COLO829 (cell line): ENCODE measurements around the gene ANKRD53.
"Not testable (repeated sequence)": the region's sequence is repeated elsewhere in the genome, so short reads cannot be mapped to it uniquely, and the experiment has no call there.

ENCODE experiments used
- DNase-seq: peaks from one replicate; pipeline ENCODE4 v3.0.0; 2012; ENCODE audit warnings: low spot score

The ANKRD53 gene

DNA sequence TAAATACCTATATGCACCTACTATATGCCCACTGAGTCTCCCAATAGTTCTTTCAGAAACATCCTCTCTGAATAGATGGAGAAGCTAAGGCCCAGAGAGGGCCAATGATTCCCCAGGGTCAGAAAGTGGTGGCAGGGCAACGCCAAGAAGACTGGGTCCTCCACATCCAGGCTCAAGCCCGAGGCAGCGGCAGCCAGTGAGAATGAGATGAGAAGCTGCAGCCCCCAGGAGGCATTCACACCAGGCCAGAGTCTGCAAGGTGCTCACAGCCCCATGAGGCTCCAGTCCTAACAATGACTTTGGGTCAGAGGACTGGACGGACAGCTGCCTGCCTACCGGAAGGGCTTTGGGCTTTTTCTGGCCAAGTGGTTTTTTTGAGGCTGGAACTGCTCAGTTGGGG lies 12.7 kb downstream of the ANKRD53 start:
- no peak for DNase-seq

DNA sequence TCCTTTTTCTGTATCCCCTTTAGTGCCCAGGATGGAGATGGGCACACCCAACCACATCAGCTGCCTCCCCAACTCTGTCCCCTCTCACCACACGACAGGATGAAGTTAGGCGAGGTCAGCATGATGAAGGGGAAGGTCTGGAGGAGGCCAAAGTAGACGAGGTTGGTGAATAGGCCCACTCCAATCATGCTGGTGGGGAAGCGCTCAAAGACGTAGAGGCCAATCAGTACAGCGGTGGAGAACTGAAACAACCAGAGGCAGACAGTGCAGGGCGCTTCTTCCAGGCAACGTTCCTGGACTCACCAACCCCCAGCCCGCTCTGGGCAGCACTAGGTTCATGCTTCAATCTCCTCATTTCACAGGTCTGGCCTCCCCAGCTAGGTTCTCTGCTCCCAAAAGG lies 13.3 kb downstream of the ANKRD53 start:
- DNase-seq = no peak

DNA sequence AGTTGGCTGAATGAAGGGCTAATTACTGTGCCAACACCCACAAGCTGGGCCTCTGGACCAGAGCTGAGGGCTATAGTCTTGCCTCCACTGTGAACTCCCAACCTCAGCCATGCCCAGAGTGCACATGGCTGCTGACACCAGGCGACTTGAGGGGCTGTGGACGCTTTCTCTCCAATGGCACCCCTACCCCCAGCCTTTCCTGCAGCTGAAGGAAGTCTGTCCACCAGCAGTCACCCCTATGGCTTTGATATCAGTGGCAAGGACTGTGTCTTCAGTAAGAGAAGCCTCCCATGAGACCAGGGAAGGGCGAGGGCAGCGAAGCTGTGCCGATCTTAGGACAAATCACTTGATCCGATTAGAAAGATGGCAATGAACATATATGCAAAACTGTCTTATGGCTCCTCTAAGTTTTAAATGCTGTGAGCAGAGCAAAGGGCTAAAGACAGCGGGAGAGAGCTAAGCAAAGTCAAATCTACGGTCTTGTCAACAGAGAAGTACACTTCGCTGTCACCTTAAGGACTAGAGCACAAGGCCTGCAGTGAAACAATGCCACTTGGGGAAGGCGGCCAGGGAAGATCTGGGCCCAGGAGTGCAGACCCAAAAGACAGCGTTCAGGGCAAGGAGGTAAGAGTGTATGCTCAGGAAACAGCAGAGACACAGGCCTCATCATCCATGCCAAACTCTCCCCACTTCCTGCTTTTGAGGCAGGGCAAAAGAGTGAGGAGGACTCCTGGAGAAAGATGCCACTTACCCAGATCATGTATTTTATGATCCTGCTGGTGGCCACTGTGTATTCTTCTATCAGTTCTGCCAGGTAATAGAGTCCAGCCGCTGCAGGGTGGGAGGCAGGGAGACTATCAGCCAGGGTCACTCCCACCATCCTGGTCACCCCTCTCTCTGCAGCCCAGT lies 14.8 kb downstream of the ANKRD53 start:
- no peak for DNase-seq

DNA sequence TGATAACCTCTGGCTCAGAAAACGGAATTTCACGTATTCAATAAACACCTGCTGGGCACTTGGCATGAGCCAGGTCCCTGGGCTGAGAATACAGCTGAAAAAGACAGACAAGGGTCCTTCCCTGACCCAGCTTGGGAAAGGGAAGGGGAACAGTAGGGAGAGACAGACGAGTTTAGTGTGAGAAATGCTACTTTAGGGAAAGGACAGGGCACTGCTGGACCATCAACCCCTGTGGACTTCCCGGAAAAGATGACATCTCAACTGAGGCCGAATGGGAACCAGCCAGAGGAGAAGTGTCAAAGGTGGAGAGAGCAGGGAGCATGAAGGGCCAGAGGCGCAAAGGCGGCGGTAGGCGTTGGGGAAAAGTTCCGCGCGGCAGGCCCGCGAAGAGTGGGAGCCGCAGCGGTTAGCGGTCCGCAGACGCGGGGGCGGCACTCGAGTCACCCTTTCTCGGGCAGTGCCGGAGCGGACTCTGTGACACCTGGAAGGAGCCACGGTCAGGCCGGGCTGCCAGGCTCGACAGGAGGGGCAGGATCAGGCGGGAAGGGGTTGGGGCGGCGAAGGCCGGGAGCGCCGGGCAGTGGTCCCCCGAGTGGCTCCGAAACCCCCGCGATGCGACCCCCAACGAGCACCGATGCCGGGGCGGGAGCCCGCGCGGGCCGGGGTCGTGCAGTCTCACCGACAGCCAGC lies 15.7 kb downstream of the ANKRD53 start:
- no peak for DNase-seq

DNA sequence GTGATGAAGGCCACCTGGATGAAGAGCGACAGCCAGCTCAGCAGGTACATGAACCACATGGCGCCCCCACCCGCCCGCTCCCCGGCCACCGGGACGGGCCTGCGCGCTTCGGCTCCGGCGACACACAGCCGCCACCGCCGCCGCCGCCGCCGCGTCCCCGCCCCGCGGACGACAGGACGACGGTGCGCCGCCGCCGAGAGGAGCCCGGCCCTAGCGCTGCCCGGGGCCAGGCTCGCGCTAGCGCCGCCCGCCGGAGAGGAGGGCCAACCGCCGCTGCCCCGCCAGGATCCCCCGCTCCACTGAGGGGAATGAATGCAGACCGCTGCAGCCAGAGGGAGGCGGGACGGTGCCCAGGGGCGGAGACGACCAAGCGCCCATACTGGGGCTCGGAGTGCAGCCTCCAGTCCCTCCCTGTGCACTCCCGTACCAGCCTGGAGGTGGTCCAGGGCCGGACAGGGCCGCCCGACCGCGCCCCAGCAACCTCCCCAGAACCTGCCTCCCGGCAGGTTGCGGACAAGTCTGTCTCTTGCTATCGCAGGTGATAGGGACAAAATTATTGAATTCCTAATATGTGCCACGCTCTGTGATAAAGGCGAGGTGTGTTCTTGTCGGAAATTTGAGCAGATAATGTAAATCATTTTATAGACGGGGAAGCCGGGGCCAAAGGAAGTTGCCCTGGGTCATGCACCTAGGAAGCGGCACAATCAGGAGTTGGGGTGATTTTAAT lies 16.4 kb downstream of the ANKRD53 start, which contains the start of gene TEX261:
Gene TEX261, minus strand, starts transcription at position 175 of the 727 bp plus-strand sequence. Its CDS starts 116 bp downstream, at position 59.
- peak; percentile 73 for DNase-seq

DNA sequence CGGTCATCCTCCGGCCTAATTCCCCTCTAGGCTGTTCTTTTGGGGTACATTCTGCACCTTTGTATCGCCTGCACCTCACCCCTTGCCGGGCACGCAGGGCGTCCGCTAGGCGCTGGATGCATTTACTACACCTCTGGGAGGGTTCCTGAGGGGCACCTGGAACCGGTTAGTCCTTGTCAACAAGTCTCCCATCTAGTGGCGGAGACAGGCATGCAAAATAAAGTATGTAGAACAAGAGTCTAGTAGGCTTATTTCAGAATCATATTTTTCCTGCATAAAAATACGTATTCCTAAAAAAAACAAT lies 16.9 kb downstream of the ANKRD53 start:
- no peak for DNase-seq

DNA sequence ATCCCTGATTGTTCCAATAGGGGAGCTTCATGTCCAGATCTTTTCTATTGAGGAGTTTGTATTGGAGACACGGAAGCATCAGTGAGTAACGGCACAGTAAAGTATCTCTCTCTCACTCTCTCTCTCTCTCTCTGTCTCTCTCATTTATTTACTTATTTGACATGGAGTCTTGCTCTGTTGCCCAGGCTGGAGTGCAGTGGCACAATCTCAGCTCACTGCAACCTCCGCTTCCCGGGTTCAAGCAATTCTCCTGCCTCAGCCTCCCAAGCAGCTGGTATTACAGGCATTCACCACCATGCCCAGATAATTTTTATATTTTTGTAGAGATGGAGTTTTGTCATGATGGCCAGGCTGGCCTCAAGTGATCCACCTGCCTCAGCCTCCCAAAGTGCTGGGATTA lies 20.5 kb downstream of the ANKRD53 start:
- DNase-seq = not testable (repeated sequence)

DNA sequence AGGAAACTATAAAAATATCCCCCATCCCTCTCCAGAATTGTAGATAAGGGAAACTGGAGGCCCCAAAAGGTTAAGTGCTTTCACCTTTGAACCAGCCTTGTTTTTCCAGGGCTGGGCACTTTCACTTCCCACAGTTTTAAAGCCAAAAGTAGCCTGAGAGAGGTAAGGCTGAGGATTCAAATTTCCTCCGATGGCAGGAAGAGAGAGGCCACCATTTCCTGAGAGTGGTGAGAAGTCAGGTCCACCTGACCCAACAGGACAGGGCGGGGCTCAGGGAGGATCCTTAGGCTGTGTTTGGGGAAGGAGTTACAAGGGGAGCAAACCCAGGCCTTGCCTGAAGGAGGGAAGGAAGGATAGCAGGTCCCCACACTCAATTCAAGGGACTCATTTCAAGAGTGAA lies 20.9 kb downstream of the ANKRD53 start:
- no peak for DNase-seq

DNA sequence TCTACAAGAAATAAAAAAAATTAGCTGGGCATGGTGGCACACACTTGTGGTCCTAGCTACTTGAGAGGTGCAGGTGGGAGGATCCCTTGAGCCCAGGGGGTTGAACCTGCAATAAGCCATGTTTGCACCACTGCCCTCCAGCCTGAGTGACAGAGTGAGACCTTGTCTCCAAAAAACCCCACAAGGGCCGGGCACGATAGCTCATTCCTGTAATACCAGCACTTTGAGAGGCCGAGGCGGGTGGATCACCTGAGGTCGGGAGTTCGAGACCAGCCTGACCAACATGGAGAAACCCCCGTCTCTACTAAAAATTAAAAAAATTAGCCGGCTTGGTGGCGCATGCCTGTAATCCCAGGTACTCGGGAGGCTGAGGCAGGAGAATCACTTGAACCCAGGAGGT lies 21.5 kb downstream of the ANKRD53 start:
- DNase-seq = not testable (repeated sequence)

DNA sequence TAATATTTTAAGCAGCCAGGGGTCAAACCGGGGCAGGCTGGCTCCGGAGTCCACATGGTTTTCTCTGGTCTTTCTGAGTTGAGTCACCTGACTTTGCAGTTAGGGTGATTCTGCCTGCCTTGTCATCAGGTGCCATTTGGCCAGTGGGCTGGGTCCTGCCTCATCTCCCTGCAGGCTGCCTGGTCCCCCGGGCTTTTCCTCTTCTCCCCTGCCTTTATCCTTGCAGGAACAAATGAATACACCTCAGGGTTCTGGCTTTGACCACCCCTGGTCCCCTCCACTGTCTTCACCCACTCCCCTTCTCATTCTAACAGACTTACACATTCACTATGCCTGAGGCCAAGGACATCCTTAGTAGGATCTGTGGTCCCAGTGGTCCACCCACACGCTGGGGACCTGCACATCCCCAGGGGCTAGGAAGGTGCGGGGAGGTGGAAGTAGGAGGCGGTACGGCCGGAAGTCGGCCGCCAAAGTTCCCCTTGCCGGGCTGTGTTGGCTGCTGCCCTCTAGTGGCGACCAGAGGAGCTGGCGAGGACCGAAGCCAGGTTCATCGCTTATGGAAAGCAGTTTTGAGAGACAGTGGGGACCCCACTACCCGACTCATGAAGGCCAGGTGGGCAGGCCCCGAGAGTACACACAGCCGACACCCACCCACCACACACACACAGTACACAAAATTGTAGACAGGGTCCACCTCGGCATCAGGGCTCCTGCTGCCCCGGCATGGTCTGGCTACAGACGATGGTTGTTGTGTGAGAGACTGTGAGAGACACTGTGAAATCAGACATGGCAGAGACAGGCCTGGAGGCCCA lies 22.6 kb downstream of the ANKRD53 start:
- peak; percentile 57 for DNase-seq

DNA sequence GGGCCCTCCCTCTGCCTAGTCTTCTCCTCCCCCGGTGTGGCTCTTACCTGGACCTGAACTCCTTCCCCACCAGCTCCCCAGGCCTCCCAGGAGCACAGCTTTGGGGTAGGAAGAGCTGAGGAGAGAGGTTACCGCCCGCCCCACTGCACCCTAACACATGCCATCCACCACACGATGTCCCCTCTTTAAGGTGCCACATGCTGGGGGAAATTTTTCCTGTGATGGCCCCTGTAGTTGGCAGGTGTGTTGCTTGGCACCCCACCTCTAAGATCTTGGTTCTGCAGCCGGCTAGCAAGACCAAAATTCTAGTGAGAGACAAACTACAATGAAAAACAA lies 23.1 kb downstream of the ANKRD53 start:
- no peak for DNase-seq

DNA sequence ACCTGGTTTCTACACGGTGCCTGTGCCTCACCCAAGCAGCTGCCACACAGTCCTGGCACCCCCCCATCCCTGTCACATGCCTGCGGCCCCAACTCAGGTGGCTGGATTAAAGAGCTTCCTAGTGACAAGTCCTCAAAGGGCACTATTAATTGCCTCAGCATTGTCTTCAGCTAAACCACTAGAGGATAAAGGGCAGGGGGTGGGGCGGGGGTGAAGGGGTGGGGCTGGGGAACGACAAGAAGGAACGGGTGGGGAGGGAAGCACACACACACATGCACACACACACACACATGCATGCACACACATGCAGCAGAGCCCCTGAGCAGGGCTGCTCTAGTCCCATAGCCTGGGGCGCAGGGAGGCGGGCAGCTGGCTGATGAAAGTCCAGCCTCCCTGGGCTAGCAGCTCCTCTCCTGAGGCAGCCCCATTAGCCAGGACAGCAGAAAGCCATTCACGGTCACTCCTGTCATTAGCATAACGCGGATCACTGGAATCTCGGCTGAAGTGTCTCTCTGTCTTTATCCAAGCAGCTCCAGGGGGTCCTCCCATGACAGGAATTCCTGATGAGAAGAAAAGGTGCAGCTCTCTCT lies 23.6 kb downstream of the ANKRD53 start:
- DNase-seq = no peak

DNA sequence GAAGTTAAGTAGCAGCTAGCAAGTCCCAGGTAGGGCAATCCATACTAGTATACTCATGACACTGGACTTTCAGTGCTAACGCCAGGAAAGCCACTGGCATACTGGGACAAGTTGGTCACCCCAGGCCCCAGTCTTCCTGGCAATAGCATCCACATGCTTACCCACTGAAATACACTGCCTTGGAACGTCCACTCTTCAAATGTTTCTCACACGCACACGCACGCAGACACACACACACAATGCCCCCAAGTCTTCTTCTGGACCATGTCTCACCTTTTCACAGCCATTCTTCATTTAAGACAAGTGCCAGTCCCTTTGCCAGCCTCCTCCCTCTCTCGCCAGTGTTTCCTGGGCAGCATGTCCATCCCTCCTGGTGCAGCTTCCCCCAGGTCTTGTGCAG lies 25.0 kb downstream of the ANKRD53 start:
- DNase-seq = no peak

DNA sequence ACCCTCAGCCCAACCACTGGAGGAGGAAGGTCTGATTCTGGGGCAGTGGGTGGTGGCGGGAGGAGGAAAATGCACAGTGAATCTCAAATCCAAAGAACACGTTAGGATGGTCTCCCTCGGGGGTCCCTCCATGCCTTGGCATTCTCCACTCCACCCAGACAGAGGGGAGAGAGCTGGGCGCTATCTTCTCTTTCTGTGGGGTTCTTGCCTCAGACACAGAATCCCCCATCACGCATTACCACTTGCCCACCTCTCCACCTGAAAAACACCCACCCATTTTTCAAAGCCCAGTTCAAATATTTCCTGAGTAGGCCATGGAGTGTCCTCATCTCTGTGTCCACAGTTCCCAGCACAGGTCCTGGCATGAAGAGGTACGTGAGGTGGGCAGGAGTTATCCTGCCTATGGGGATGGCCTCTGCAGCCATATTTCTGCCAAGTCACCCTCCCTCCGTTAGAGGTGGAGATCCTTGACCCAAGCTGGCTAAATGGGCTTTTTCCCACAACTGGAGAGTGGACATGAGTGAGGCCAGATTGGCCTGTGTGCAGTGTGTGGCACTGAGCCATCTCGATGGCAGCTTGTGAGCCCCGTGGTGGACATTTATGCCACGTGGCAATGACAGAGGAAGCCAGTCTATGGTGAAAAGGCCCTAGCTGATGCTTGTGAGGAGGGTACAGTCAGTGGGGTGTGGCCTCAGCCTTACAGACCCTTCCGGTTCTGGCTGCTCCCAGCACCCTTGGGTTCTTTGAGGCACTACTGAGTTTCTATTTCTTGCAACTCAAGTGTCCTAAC lies 25.7 kb downstream of the ANKRD53 start:
- no peak for DNase-seq

DNA sequence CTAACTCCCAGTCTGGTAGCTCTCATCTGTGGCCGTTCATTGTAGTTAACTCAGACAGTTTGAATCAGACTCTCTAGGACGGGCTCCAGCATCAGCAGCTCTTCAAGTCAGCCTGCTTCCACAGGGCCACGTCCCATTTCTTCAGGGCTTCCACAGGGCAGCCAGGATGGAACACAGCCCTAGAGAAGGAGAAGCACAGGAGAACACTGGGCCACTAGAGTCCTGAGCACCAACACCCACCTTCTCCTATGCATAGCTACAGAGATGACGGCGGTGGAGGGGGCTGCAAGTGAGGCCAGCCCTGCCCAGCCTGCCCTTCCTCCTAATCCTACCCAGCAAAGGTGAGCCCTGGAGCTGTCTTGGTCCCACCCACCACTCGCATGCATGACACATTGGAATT lies 26.4 kb downstream of the ANKRD53 start:
- DNase-seq = no peak

DNA sequence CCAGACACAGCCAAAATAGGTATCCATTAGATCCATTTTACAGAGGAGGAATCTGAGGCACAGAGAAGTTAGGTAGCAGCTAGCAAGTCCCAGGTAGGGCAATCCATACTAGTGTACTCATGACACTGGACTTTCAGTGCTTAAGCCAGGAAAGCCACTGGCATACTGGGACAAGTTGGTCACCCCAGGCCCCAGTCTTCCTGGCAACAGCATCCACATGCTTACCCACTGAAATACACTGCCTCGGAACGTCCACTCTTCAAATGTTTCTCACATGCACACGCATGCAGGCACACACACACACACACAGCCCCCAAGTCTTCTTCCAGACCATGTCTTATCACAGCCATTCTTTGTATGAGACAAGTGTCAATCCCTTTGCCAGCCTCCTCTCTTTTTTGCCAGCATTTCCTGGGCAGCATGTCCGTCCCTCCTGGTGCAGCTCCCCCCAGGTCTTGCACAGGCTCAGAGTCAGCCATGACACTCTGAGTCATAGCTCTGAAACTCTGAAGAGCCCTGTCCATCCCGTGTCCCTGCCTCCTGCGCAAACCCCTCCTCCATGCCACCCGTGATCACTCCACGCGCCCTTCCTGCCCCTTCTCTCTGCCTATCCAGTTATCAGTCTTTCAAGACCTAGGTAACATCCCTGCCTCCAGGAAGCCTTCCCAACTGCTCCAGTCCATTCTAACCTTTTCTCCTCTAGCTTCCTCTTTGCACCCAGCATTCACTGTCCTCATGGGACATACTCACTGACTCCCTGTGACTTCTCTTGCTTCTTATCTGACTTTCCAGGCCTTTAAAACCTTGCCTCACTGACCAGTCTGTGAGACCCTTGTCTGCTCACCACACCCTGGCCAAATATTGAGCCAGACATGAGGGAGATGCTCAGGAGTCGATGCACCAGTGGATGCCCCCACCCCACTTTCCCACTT lies 27.1 kb downstream of the ANKRD53 start:
- no peak for DNase-seq

DNA sequence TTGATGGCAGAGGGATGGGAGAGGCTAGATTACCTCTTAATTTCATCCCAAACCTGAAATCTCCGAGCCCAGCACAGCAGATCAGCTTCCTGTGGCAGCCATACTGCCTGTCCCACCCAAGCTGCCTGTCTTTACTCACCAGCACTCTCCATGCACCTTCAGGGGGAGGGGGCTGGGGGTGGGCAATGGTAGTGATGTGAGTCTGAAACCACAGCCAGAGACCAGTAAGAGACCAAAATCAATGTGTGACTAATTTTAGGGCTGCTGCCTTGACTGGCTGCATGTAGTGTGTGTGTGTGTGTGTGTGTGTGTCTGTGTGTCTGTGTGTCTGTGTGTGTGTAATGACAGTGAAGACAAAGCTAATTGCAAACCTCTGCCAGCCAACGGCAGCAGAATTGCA lies 27.9 kb downstream of the ANKRD53 start:
- no peak for DNase-seq

DNA sequence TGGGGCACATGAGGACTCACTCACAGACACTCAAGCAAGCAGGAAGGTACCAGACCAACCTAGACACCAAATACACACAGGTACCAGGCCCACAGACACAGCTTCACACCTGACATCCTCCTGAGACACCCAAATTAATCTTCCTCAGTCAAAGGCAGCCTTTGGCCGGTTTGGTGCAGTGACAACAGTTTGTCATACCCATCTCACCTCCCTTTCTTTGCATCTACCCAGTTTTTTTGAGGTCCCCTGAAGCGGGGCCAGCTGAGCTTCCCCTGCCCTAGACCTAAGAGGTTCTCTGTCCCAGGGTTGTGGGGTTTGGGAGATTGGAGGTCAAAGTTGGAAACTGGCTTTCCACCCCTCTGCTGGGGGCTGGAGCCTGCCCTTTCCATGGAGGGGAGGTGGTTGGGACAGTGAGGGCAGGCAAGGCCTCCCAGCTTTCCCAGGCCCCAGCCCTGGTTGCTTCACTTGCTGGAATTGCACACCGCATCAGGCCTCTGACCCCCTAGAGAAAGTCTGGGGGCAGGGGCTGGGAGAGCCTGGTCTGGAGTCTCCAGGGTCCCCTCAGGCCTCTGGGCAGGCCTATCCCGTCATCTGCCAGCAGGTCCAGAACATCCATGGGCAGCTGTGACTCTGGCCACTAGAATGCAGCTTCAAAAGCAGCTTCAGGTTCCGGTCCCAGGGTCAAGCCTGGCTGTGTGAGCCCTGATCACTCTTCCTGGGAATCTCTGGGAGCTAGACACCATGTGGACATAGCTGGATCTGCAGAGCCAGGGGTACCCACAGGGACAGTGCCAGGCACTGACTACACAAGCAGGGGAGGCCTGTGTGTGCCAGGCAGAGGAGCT lies 28.7 kb downstream of the ANKRD53 start:
- no peak for DNase-seq

DNA sequence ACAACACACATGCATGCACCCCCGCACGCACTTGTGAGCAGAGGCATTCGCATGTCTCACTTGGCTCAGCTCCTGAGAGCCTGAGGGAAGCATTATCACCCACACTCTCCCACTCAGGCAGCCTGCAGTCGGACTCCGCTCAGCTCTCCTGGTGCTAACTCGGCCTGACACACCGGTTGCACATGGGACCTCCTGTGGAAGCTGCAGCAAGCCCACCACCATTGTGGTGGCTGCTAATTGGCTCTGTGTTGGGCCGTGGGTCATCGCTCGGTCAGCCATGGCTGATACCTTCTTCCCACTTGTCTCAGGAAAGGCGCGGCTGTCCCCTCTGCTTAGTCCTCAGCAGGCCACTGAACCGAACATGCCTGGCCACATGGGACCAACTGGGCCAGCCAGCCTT lies 29.9 kb downstream of the ANKRD53 start:
- no peak for DNase-seq
